H54 (cell line): Measurements from ENCODE around the gene GOLIM4.
"Not testable (repeated sequence)": the region's sequence is repeated elsewhere in the genome, so short reads cannot be mapped to it uniquely, and the experiment has no call there.

ENCODE experiments used
- DNase-seq: peaks from one replicate; pipeline ENCODE4 v3.0.0; 2011; ENCODE audit warnings: low spot score, mixed read lengths; ENCODE audit not compliant: insufficient read length
- FAIRE-seq: peaks from 3 replicates; lab custom pipeline; 2011; peaks lifted over from hg19 to GRCh38; lab: Jason Lieb, UNC
- POLR2A ChIP-seq: IDR thresholded peaks from 2 replicates; pipeline ENCODE4 v1.6.1; 2011; ENCODE audit warnings: low read depth, mild to moderate bottlenecking, low read length

Gene GOLIM4, protein sequence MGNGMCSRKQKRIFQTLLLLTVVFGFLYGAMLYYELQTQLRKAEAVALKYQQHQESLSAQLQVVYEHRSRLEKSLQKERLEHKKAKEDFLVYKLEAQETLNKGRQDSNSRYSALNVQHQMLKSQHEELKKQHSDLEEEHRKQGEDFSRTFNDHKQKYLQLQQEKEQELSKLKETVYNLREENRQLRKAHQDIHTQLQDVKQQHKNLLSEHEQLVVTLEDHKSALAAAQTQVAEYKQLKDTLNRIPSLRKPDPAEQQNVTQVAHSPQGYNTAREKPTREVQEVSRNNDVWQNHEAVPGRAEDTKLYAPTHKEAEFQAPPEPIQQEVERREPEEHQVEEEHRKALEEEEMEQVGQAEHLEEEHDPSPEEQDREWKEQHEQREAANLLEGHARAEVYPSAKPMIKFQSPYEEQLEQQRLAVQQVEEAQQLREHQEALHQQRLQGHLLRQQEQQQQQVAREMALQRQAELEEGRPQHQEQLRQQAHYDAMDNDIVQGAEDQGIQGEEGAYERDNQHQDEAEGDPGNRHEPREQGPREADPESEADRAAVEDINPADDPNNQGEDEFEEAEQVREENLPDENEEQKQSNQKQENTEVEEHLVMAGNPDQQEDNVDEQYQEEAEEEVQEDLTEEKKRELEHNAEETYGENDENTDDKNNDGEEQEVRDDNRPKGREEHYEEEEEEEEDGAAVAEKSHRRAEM

DNA sequence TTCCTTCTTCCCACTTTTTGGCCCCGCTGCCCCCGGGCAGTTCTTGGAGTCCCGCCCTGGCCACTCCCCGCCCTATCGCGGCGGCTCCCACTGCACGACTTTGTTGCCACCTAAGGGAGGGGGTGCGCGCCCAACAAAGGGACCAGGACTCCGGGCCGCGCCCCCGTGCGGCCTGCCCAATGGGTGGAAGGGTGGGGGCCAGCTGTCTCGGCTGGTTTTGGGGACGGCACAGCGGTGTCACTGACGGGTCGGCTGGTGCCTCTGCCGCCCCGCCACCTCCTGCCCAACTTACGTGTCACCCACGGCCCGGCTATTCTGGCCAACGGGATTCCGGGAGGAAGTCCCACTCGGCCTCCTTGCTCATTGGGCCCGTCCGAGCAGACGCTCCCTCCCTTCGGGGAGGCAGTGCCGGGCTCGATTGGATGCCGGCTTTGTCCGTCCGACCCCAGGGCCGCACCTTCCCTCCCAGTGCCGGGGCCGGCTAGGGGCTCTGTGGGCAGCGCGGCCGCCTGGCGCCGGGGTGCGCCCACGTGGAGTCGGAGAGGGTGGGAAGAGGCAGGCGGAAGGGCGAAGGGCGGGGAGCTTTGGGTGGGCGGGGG, at the start of gene GOLIM4:
Gene GOLIM4, minus strand, starts transcription at position 314 of the 599 bp plus-strand sequence. CDS start 639 bp downstream, outside the sequence.
- FAIRE-seq (no peak), DNase-seq (peak; percentile 79)
- peak; percentile 55; the same call in 1 of the 2 replicates for TF ChIP-seq POLR2A

DNA sequence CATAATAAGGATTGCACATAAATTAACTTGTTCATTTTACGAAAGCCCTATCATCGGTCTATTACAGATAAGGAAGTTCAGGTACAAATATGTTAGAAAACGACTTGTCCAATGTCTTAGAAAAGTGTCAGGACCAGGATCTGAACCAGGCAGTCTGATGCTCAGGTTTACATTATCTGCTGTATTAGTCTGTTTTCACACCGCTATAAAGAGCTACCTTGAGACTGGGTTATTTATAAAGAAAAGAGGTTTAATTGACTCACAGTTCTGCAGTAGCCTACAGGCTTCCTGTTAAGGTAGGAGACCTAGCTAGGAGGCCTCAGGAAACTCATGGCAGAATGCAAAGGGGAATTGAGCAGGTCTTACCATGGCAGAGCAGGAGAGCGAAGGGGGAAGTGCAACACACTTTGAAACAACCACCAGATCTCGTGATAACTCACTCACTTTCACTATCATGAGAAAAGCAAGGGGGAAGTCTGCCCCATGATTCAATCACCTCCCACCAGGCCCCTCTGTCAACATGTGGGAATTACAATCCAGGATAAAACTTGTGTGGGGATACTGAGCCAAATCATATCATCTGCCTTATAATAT, 45.8 kb upstream of the GOLIM4 start:
- no peak for TF ChIP-seq POLR2A
- no peak for FAIRE-seq
- no peak for DNase-seq

DNA sequence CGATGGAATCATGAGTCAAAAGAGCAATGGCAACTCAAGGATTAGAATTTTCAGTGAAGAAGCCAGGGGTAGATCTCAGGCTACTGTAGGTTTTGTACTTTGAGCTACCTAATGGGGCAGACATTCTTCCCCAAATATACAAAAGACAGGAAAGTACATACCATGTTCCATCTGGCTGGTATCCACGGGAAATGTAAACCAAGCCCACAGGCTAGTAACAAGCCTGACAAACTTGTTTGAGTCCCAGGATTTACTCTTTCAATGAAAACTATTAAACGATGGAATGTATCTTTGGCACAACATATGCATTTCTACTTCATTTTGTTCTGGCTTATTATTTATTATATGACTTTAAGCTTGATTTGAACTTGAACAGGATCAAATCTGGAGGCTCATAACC, 44.2 kb upstream of the GOLIM4 start:
- TF ChIP-seq POLR2A = no peak
- DNase-seq = no peak
- no peak for FAIRE-seq

DNA sequence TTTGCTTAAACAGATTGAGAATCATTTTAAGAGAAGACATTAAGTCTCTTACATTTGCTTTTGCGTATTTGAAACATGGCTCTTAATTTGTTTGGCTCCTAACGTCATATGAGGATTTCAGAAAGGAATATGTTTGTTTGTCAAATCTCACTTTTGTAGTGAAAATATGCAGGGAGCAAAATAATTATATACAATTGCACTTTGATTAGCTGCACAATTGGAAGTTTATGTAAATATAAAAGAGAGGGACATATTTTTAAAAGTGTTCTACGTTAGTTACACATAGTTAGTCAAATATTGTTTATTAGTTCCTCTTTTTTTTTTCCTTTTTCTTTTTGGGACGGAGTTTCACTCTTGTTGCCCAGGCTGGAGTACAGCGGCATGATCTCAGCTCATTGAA, 42.7 kb upstream of the GOLIM4 start:
- TF ChIP-seq POLR2A = no peak
- DNase-seq (no peak), FAIRE-seq (no peak)

DNA sequence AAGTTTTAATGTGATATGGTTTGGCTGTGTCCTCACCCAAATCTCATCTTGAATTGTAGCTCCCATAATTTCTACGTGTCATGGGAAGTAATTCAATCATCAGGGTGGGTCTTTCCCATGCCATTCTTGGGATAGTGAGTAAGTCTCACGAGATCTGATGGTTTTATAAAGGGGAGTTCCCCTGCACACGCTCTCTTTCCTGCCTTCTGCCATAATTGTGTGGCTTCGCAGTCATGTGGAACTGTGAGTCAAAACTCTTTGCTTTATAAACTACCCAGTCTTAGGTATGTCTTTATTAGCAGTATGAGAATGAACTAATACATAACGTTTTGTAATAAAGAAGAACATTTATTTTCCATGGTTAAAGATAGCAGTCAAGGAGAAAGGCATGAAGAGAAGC, 39.2 kb upstream of the GOLIM4 start:
- FAIRE-seq (no peak), DNase-seq (no peak)
- no peak for TF ChIP-seq POLR2A

DNA sequence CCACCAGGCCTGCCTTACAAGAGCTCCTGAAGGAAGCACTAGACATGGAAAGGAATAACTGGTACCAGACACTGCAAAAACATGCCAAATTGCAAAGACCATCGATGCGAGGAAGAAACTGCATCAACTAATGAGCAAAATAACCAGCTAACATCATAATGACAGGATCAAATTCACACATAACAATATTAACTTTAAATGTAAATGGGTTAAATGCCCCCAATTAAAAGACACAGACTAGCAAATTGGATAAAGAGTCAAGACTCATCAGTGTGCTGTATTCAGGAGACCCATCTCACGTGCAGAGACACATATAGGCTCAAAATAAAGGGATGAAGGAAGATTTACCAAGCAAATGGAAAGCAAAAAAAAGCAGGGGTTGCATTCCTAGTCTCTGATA, 34.5 kb upstream of the GOLIM4 start:
- not testable (repeated sequence) for DNase-seq, FAIRE-seq

DNA sequence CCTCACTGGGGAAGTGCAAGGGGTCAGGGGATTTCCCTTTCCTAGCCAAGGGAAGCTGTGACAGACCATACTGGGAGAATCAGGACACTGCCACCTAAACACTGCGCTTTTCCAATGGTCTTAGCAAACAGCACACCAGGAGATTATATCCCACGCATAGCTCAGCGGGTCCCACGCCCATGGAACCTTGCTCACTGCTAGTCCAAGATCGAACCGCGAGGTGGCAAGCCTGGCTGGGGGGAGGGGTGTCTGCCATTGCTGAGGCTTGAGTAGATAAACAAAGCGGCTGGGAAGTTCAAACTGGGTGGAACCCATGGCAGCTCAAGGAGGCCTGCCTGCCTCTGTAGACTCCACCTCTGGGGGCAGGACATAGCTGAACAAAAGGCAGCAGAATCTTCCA, 32.7 kb upstream of the GOLIM4 start:
- DNase-seq, FAIRE-seq: not testable (repeated sequence)

DNA sequence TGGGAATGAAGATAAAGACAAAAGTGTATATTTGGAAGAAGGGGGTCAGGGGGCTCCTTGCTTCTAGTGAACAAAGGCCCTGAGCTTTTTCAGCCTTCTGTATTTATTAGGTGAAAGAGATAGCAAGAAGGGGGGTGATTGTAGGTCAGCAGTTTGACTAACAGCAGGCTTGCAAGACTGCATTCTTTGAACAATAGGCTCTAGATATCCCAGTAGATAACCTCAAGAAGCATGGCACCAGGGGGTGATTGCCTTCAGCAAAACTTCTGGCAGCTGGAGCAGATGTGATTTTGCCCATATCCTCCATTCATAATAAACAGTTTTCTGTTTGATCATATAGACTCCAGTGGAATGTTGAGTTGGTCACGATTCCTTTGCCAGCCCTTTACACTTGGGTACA, 31.7 kb upstream of the GOLIM4 start:
- no peak for DNase-seq
- FAIRE-seq = no peak
- no peak for TF ChIP-seq POLR2A

DNA sequence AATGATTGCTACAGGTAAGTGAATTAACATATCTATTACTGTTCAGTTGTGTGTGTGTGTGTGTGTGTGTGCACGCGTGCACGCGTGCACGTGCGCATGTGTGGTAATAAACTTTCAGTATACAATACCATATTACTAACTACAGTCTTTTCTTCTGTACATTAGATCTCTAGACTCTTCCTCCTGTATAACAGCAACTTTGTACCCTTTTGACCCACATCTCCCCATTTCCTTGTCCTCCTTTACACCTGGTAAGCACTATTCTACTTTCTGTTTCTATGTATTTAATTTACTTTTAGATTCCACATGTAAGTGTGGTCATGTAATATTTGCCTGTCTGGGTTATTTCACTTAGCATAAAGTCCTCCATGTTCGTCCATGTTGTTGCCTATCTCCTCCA, 29.1 kb upstream of the GOLIM4 start:
- no peak for FAIRE-seq
- TF ChIP-seq POLR2A = no peak
- DNase-seq = no peak

DNA sequence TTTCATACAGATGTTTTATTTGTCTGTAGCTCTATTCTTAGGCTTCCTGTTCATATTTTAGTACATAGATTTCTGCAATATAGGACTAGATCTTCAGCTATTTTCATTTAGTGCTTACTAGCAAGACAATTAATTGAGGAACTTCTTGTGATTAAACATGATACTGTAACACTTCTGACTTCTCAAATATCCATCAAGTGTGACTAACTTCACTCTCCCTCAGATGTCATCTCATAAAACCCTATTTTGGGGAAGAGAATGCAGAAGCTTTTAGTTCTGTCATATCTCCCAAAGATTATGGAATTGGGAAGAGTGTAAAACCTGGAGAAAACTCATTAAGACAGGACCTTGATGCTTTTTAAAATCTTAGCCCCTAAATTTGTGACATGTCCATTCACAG, 28.6 kb upstream of the GOLIM4 start:
- DNase-seq (no peak), FAIRE-seq (no peak)
- no peak for TF ChIP-seq POLR2A

DNA sequence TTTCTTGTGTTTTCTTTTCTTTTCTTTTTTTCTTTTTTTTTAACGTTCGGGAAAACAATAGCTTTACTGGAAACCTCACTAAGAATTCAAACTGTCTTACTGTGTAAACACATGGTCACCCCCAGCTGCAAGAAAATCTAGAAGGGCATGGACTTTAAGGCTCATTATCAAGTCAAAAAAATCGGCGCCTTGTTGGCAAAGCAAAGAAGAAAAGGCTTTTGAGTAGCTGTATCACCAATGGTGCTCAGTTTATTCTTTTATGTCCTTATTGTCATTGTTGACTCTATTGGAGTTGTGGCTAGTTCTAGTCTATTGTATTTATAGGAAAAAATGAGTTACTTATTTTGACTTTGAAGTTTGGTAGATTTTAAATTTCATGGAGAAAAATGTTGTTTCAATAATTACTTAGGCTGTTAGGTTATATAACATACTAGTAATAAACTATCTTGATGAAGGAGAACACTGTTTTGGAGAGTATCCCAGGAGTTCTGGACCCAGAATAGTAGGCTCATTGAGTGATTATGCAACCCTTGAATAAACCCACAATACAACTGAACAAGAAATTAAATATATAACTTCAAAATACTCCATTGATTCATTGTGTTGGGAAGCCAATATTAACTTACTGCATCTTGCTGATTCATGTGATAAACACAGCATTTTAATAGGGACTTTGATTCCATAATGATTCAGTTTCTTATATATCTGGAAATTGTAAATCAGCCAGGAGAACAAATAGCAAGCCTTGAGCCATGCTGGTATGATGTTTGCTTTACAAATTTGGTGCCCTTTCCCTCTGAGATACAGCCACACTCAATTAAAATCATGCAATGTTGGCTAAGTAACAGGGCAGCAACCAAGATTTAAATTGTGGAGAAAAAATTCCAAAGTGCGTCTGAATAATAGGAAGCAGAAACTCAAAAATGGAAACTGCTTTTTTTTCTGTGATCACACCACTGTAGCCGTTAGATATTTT, 27.8 kb upstream of the GOLIM4 start:
- DNase-seq (no peak), FAIRE-seq (no peak)
- no peak for TF ChIP-seq POLR2A

DNA sequence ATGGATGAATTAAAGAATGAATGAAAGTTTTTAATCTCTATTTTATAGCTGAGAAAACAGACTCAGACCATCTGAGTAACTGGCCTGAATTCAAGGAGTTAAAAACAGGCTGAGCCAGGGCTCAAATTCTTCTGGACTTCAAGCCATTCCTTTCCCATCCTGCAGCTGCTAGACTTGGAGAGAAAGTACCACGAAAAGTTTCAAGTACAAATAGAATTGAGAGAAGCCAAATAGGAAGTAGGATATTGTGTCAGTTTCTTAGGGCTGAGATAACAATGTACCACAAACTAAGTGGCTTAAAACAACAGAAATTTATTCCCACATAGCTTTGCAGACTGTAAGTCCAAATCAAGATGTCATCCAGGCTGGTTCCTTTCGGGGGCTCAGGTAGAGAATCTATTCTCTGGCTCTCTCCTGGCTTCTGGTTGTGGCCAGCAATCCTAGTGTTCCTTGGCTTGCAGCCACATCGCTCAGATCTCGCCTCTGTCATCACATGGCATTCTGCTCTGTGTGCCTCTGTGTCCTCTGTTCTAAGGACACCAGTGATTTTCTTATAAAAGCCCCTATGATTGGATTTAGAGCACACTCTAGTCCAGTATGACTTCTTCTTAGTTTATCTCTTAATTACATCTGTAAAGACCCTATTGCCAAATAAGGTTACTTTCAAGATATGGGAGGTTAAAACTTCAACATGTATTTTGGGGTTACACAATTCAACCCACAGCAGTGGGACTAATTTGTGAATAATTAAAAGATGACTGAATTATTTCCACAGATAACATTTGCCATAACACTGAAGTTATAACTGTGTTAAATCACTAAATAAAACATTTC, 25.7 kb upstream of the GOLIM4 start:
- DNase-seq = no peak
- TF ChIP-seq POLR2A = no peak
- no peak for FAIRE-seq

DNA sequence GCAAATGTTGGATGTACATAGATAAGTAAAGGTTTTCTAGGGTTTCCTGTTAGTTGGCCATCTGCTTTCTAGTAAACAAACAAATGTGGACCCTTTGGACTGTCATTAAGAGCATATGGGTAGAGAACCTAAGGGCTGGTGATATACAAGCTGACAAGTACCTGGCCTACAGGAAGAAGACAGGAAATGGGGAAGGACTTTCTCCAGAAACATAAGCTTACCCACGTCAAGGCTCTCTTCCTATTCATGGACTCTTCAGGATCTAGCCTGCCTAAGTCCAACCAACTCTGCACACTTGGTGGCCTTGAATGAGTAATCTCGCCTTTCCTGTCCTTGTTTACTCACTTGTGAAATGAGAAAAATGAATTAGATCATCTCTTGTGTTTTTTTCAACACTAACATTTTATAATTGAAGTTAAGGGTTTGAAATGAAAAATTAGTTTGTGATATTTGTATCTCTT, 22.2 kb upstream of the GOLIM4 start:
- DNase-seq = no peak
- TF ChIP-seq POLR2A = no peak
- FAIRE-seq = no peak
